HG02588 (cell line): Measurements from ENCODE around the gene UVRAG.
"Not testable (repeated sequence)": the region's sequence is repeated elsewhere in the genome, so short reads cannot be mapped to it uniquely, and the experiment has no call there.

Source experiments
- ATAC-seq: cut with Tn5 transposase; IDR thresholded peaks from one replicate; pipeline ENCODE4 v1.9.1; 2021; ENCODE audit warnings: mild to moderate bottlenecking, moderate library complexity; ENCODE audit not compliant: unreplicated experiment

Gene UVRAG

DNA sequence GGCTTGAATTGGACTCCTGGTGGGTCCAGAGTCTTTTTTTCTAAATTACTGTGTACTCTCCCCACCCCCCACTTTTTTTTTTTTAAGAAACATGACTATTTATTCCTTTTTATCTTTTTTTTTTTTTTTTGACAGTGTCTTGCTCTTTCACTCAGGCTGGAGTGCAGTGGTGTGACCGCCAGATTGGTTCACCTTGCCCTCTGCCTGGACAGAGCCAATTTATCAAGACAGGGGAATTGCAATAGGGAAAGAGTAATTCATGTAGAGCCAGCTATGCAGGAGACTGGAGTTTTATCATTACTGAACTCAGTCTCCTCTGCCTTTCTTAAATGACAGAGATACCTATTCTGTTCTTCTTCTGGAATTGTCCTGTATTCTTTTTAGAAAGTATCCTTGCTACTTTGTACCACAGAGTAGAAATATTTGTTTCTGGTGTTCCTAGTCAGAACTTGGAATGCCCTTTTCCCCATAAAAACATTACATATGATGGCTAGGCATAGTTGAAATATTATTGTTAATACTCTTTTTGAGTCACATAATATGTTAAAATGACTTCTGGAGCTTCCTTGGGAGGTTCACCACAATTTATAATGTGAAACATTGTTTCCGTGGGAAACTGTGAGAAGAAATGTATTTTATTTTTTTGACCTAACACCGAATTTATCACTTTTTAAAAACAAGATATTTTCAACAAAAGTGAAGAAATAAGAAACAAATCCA is 95.6 kb downstream of the UVRAG start:
- ATAC-seq = no peak

DNA sequence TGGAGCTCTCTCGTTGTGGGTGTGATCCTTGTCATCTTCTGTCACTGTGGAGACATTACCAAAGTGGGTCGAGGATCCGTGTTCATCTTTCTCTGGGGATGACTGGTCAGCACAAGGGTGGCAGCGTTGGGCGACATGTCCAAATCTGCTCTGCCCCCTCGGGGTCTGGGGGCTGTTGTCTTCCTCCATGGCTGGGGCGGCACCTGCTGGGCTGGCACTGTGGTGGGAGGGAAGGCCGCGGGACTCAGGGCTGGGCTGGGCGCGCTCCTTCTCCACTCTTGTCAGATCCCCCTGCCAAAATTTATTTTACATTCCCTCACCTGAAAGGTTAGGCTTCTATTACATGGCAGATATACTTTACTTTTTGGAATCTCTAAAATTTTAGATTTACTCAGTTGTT is 96.4 kb downstream of the UVRAG start:
- no peak for ATAC-seq

DNA sequence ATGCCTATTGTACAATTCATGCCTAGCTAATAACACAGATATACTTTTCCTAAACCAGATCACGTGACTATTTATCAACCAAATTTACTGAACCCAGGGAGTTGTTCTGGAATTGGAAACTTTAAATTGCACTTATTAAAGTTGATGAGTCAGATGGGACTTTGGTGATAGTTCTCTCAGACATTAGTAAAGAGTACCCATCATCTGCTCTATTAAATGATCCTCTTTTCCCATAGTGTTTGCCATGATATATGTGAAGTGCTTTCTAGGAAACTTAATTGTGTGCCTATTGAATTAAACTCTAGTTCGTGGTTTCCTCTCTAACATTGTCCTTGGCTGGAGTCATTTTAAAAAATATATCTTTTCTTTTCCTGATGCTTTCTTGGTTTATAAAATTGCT is 99.0 kb downstream of the UVRAG start:
- ATAC-seq = no peak

DNA sequence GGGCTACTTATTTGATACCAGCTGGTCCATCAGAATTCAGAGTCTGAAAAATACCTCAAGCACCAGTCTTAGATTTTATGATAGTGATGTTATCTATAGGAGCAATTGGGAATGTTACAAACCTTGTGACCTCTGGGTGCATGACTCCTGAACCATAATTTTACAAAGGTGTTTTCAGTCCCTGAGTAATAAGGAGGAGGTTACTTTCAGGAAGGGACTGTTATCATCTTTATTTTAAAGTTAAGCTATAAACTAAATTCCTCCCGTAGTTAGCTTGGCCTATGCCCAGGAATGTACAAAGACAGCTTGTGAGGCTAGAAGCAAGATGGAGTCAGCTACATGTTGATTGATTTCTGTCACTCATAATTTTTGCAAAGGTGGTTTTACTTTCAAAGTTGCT is 101.9 kb downstream of the UVRAG start:
- no peak for ATAC-seq

DNA sequence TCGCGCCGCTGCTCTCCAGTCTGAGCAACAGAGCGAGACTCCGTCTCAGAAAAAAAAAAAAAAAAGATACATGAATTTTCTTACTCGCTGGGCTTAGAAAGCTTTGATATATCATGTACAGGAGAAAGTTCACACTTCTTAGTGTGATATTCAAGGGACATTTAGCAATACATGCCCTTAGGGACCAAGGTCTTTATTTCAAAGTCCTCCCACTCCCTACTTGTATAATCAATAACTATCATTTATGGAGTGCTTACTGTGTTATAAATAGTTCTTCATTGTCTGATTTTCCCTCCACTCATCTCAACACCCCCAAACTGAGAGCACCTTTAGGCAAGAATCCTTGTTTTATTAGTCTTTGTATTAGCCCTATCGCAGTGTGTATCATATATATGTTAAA is 103.3 kb downstream of the UVRAG start:
- ATAC-seq = no peak

DNA sequence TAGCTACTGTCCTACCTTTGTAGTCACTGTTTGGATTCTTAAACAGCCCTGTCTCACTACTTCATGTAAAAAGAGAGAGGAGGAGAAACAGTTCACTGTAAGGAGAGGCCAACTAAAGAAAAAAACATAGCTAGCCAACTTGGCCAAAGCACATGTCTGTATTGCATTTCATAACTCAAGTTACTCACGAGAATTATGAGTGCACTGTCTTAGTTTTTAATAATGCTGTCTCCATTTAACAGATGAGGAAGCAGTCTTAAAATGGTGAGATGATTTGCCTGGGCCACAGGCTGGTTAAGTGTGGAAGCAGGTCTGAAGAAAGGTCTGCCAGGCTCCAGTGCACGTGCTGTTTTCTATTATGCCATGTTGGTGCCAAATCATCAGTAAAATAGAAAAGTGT is 104.5 kb downstream of the UVRAG start:
- ATAC-seq = no peak

DNA sequence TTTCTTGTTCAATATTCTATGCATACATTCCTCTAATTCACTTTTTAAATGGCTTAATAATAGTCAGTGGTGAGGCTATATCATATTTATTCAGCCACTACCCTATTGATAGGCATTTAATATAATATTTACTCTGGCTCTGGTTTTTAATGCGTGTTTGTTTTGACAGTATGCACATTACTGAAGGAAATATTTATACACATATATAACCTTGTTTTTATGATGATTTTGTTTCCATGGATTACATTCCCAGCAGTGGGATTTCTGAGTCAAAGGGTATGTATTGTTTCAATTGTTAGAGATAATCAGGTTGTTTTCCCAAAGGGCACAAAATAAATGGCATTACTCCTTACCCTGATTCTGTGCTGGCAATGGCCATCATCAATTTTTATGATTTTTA is 105.8 kb downstream of the UVRAG start:
- ATAC-seq = no peak

DNA sequence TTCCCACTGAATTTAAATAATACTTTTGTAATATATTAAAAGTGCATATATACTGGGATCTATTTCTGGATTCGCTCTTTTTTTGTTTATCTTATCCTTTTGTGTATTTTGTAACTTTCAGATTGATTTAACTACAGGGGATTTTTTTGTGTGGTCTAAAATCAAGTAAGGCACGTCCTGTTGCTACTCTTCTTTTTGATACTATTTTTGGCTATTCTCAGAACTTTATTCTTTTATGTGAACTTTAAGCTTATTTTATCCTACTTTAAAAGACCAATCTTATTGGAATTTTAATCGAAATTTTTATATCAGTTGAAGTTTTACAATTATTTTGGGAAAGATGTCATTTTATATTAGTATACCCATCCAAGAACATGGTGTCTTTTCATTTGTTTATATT is 106.8 kb downstream of the UVRAG start:
- ATAC-seq = no peak

DNA sequence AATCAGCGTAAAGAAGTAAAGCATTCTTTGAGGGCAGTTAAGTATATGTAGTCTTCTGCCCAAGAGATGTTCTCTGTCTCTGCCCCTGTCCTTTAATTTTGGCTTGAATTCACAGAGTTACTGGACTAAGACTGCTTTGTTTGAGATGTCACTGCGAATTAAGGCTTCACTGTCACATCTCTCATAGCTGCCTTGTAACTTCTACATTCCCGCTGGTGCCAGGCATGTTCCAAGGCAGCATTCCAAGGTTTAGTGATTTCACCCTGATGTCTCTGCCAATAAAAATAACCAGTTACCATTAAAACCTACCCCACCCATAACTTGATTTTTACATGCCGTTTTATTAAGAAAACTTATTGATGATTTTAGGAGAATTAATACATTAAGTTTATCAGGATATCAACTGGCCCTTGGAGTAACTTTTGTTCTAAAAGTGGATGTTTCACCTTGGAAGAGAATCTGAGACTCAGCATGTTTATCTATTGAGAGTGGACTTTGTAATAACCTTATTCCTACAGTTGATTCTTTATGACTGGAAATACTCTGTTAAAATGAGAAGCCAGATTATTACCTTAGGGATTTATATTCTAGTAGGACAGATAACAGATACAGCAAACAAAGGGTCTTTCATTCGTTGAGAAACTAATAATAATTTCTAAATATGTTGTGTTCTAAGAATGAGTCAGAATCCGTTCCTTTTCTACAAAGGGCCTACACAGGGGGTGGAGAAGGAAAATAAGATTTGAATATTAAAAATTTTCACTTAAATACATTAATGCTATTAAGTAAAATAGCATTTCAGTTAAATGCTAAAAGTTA is 110.2 kb downstream of the UVRAG start:
- ATAC-seq = no peak

DNA sequence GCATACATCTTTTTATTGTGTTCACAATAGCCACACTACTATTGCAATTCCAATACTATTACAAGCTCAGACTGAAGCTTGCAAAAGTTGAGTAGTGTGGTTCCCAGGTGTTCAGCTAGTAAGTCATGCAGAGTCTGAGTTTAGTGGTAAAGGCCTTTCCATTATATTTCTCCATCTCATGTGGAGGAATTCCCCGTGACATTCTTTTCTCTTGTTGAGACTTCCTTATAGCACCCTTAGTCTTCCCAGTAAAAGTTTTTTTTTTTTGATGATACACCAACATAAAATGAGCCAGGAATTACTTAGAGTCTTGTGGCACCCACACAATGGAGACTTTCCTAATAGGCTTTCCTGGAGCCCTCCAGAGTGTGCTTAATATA is 110.8 kb downstream of the UVRAG start:
- no peak for ATAC-seq

DNA sequence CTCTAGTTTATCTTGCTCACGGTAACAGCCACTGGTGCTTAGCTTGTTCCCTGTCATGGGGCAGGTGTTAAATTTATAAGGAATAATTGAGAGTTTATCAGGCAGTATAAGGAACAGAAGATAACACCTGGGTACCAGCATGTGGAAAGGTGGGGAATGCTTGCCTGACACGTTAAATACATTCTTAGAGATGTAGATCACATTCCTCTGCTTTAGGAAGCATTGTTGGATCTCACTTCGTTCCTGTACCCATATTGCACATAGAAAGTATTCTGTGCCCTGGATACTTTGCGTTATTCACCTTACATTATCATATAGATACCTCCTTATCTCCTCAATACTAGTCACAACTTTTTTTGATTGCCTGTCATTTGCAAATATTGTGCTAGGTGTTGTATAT is 114.7 kb downstream of the UVRAG start:
- ATAC-seq = no peak

DNA sequence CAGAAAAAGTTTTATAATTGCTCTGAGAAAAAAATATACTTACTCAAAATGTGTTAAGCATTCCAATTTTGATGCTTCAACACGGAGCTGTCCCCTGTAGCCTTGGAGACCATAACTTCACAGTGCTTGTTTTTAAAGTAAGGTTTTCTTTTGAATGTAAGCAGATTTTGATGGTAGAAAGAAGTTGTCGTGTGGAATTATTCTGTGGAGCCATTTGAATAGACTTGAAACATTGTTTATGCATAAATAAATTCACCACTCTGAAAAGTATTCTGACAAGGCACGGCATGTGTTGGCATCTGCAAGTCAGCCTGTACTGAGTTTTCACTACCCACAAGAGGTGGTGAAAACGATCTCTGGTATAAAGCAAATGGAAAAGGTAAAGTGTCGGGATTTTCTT is 115.5 kb downstream of the UVRAG start:
- ATAC-seq = no peak

DNA sequence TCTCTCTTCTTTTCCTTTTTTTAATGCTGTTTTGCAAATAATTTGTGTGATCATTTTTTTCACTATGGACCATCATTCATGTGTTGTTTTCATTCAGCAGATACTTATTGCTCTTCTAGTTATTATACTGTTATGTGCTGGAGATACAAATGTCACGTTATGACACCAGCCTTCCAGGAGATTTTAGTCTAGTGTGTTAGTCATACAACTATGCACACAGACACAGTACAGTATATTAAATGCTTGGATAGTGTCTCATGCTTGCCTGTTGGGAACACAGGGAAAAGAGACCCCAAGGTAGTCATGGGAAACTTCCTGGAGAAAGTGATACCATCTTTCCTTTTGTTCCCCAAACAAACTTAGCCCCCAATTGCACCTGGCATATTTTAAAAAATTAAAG is 116.1 kb downstream of the UVRAG start:
- ATAC-seq = no peak

DNA sequence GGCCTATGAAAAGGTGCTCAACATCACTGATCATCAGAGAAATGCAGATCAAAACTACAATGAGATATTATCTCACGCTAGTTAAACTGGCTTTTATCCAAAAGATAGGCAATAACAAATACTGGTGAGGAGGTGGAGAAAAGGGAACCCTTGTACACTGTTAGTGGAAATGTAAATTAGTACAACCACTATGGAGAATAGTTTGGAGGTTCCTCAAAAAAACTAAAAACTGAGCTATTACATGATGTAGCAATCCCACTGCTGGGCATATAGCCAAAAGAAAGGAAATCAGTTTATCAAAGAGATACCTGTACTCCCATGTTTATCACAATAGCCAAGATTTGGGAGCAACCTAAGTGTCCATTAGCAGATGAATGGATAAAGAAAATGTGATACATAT is 118.7 kb downstream of the UVRAG start:
- not testable (repeated sequence) for ATAC-seq

DNA sequence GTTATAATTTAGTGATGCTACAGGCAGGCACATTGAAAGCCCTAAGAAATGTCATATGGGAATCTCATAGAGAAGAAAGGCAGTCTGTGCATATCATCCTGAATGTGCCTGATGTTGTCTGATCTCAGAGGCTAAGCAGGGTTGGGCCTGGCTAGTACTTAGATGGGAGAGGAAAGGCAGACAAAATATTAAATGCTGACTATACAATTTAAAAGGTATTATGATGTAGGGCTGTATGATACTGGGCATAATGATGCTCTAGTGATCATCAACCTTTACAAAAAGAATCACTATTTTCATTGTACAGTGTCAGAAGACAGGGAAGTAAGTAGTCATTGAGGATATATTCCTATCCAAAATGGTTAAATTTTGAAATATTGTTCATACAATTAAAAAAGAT is 119.8 kb downstream of the UVRAG start:
- ATAC-seq = no peak

DNA sequence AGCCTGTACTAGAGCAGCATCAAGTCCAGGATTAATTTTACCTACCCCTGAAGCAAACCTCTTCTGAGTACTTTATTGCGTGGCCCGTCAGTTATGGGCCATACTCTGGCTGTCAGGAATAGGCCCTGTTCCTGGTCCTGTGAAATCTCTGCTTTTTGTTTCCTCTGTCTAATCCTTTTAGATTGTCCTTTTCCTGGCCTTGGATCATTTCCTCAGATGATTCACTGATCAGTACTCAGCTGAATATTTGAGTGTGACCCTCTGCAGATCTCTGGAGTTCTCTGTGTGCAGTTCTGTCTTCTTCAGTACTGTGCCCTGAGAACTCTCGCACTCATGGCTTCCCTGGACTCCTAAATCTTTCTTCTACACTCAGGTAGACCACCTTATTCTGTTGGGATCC is 123.5 kb downstream of the UVRAG start:
- ATAC-seq = no peak

DNA sequence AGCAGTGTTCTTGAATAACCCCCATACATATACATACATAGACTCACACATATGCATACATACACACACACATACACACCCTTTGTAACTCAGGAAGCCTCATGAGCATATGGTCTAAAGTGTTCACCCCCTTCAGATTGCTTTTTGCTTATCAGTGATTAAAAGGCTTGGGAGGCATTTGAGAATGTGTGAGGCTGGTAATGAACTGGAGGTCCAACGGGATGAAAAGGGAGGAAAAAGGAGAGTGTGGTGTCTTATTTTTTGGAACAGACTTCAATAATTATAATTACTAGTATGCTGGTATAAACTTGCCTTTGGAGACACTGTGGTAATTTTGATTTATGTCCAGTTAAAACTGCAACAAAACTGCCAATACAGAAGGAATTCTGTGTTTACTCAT is 124.5 kb downstream of the UVRAG start:
- no peak for ATAC-seq

DNA sequence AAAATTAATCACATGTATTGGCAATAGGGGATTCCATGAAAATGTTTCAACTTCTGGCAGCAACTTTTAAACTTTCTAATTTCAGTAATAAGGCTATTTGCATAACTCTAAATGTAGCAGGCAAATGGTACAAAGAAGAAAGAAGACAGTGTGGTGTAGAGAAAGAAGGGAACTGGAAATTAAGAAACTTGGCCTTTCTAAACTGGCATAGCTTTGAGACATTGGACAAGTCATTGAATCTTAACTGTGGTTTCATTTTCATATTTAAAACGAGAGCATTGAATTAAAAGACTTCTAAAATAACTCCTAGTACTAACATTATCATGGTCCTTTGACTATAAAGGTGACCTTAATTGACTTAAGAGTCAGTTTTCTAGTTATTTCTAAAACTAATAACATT is 125.0 kb downstream of the UVRAG start:
- ATAC-seq = no peak

DNA sequence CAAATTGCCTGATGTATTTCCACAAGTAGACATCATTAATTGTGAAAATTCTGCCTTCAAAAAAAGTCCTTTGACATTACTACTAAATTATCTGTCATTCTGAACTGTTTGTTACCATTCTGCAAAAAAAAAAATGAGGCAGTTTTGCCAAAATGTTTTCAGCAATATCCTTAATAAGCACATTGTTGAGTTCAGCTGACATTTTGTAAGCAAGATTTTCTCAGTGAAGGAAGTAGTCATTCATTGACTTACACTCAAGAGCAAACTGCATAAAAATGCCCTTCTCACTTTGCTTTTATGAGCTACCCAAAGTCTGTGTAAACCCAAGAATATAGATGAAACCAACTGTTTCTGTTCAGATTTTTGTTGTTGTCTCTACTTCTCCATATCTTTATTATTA is 125.9 kb downstream of the UVRAG start:
- no peak for ATAC-seq

DNA sequence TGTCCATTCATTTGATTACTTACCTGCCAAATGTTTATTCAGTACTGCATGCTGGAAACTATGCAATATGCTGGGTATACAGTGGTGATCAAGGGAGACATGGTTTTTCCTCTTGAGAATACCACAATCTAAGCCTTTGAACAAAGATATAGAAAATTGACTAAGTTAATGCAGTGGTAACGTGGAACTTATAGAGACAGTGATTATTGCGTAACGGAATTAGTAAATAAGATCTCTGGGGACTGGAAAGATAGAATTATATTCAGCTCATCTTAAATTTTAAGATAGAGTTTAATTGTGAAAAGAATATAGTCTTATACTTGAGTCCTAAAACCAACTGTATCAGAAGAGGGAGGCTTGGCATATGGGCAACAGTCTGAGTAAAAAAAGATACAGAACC is 129.5 kb downstream of the UVRAG start:
- ATAC-seq = no peak

DNA sequence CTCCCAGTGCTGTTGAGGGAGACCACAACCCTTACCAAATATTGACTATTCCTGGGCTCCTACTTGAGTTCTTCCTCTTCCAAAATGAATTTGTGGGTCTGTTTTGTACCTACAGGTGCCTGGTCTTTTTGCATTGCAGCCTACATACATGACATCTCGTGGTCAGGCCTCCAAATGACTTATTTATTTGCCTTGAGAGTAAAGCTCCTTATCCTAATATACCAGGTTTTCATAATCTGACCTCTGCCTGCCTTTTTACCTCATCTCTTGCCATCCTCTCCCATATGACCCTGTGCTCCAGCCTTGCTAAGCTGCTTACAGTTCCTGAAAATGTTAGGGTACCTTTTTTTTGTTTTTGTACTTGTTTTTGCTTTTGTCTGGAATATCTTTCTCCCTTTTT is 130.4 kb downstream of the UVRAG start:
- ATAC-seq = no peak

DNA sequence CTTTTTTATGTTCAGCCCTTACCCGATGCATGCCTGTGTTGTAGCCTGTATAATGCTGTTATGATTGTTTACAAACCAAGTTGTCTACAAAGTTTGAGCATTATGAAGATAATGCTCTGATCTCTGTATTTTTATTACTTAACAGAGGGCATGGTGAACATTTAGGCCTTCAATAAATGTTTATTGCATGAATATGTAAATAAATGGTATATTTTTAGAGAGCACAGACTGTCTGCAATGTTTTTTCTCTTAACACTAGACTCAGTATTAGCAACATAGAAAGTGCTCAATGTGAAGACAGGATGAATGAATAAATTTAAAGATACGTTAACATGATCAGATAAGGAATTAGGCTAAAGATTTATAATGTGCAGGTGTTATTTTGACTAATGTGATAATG is 130.9 kb downstream of the UVRAG start:
- ATAC-seq = no peak
